ENCODE results near the gene NAA35.
"Not testable (repeated sequence)": the region's sequence is repeated elsewhere in the genome, so short reads cannot be mapped to it uniquely, and the experiment has no call there.

Gene NAA35

GRCh38 chr9:85944672-85945071, 3.7 kb downstream of the NAA35 start:
- no peak for DNase-seq (ENCODE audit: low read depth in 2 of 2)

DNA sequence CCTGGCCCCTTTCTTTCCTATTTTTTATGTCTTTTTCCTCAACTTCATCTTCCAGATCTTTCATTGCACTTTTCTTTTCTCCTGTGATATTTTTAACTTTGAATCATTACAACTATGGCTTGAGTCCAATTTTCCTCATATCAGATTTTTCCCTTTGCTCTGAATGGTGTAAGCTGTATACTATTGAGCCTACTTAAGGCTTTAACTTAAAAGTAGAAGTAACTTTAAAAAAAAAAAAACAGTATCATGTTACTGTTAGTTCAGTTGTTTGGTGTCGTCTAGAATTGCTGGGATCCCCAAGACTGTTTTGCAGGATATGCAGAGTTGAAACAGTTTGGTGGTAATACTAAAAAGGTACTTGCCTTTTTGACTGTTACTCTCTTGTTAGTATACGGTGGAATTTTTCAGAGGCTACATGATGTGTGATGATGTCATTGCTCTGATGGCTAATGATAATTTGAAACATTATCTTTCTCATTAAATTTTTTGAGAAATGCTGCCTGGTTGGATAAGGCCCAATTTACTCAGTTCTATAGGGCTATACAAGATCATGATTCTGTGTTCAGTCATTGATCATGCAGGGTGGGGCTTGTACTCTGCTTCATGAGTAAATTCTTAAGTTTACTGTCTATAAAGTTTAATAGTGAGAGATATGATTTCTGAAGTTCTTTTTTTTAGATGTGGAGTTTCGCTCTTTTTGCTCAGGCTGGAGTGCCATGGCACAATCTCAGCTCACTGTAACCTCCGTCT, 8.8 kb downstream of the NAA35 start:
- DNase-seq (ENCODE audit: low read depth in 2 of 2), result no peak

DNA sequence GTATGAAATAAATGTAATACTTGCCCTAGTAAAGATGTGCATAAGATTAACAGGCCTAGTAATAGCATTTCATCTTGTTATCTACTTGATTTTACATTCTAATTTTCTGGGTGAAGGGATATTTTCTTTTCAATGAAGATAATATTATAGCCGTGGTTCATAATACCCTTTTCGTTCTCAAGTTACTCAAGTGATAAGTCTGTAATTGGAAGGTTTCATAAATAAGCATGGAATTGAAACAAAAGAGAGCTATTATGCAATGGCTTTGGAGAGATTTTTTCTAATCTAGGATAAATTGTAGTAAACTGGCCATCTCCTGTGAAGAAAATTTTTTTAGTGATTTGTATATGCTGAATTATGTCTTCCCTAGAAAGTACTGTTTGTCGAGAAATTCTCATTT, 19.0 kb downstream of the NAA35 start:
- DNase-seq (ENCODE audit: low read depth in 2 of 2), result no peak

DNA sequence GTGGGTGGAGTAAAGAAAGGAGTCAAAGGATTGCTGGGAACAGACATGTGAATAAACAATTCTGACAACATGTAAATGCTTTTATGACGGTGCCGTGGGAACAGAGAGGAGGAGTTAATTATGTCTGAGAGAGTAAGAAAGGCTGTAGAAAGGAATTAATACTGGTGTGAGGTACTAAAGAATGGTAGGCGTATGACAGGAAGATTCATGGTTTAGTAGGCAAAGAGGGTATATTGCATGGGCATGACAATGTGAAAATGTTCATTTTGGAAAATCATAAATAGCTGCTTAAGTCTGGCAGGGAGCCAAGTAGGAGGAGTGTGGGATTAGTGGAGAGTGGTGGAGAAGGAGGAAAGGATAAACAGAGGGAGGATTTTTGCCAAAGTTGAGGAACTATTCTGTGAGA, 19.7 kb downstream of the NAA35 start:
- no peak for DNase-seq (ENCODE audit: low read depth in 2 of 2)

DNA sequence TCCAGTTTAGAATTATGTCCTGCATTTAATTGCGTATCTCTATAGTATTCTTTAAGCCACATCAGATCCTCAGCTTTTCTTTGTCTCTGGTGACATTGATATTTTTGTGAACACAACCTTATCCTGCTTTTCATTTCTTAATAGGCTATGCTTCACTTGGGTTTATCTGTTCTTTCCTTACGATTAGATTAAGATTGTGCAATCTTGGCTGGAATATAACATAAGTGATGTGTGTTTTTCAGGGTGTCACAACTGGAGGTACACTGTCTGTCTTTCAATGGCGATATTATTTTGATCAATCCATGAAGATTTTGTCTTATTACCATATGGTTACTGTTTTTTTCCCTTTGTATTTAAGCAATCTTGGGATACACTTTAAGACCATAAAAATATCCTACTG, 23.6 kb downstream of the NAA35 start:
- DNase-seq (ENCODE audit: low read depth in 2 of 2), result no peak

- DNase-seq (ENCODE audit: low read depth in 2 of 2), result no peak
These were observed 24.0 kb downstream of the NAA35 start for GRCh38 chr9:85964949-85965348.

DNA sequence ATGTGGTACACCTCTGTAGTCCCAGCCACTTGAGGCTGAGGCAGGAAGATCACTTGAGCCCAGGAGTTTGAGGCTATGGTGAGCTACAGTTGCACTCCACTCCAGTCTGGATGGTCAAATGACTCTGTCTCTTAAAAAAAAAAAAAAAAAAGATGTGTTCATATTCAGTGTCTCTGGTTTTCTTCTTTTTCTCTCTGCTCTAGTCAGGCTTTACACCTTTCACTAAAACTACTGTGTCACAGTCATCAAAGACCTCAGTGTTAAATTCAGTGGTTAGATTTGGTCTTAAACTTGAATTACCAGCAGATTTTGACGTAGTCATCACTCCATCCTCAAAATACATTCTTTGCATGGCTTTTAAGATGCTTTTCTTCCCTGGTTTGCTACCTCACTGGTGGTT, 28.8 kb downstream of the NAA35 start:
- no peak for DNase-seq (ENCODE audit: low read depth in 2 of 2)

- DNase-seq (ENCODE audit: low read depth in 2 of 2), result no peak
These were observed 30.8 kb downstream of the NAA35 start for GRCh38 chr9:85971731-85972130.

GRCh38 chr9:85973238-85973637, 32.3 kb downstream of the NAA35 start:
- no peak for DNase-seq (ENCODE audit: low read depth in 2 of 2)

DNA sequence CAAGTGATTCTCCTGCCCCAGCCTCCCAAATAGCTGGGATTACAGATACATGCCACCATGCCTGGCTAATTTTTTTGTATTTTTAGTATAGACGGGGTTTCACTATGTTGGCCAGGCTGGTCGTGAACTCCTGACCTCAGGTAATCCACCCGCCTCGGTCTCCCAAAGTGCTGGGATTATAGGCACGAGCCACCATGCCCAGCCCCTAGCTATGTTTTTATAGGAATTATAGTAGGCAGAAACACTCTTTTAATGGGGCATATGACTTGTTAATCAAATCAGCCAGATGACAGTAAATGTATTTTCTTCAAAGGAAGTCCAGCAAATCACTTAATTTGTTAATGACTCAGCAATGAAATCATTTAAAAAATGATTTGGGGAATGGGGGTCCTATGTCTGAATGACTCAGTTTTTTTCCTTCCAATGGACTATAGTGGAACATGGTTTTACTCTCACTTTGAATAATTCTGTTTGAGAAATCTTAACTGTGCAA, 33.2 kb downstream of the NAA35 start:
- DNase-seq (ENCODE audit: low read depth in 2 of 2), result not testable (repeated sequence)

GRCh38 chr9:85978496-85978895, 37.5 kb downstream of the NAA35 start:
- no peak for DNase-seq (ENCODE audit: low read depth in 2 of 2)

DNA sequence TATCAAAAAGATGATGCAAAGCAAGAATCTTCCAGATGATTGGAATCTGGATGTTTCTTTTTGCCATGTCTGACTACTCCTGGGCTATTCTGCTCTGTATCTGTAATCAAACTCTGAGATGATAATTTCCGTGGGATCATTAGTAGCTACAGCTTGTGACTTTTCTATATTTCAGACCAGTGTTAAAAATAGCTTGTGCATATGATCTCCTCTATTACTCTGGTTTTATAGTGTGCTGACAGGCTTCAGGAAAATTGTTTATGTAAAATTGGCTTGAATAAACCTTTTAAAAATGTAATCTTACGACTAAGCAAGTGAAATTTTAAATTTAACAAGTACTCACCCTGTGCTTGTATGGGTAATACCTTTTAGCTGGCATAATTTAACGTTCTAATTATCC, 40.4 kb downstream of the NAA35 start:
- no peak for DNase-seq (ENCODE audit: low read depth in 2 of 2)

GRCh38 chr9:85984457-85984856, 43.5 kb downstream of the NAA35 start:
- no peak for DNase-seq (ENCODE audit: low read depth in 2 of 2)

DNA sequence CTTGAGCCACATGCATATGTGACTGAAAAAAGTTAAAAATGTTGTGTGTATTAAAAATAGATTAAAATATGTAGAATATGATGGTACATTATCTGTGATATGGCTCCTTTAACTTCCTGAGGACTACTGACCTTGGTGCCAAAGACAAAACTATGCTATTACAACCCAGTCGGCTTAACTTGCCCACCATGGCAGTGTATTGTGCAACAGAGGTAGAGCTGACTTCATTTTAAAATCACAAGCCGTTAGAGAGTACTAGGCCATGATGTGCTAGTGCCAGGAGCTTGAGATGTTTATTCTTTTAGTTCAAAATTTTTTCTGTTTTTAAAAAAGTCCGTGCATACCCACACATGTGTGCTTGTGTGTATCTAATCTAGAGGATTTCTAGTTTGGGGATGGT, 46.3 kb downstream of the NAA35 start:
- DNase-seq (ENCODE audit: low read depth in 2 of 2), result no peak

DNA sequence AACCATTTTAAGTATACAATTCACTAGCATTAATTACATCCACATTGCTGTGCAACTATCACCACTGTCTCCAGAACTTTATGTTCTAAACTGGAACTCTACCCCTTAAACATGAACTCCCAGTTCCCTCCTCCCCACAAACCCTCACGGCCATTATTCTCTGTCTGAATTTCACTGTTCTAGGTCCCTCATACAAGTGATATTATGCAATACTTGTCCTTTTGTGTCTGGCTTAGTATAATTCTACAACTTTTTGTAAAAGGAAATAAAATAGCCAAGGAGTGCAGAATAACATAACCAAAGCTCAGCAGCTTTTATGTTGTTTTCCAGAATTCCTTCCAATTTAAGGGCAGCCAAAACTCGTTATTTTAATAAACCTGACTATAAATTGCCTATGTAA, 53.2 kb downstream of the NAA35 start:
- no peak for DNase-seq (ENCODE audit: low read depth in 2 of 2)

- DNase-seq (ENCODE audit: low read depth in 2 of 2), result no peak
These were observed 54.2 kb downstream of the NAA35 start for GRCh38 chr9:85995097-85995496.

- no peak for DNase-seq (ENCODE audit: low read depth in 2 of 2)
These were observed 54.7 kb downstream of the NAA35 start for GRCh38 chr9:85995599-85995998.

GRCh38 chr9:86005253-86005775, 64.4 kb downstream of the NAA35 start:
- no peak for DNase-seq (ENCODE audit: low read depth in 2 of 2)

GRCh38 chr9:86009133-86009532, 68.2 kb downstream of the NAA35 start:
- DNase-seq (ENCODE audit: low read depth in 2 of 2), result no peak

- DNase-seq (ENCODE audit: low read depth in 2 of 2), result no peak
These were observed 79.8 kb downstream of the NAA35 start for GRCh38 chr9:86020731-86021130.

DNA sequence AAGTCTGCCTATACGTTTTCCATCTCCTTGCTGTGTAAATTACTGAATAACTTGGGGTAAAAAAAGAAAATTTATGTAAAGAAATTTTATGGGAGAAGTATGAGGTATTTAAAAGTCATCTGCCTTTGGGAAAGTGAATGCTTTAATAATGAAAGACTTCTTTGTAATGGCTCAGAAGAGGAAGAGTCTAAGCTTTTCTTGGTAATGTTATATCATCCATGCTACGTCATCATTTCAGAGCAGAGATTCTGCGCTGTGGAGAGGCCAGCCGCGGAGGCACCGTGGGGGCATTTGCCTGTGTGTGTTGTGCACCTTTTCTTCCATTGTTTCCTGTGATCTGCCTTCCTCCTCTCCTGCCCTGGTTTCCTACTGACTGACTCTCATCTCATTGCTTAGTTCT, 80.2 kb downstream of the NAA35 start:
- DNase-seq (ENCODE audit: low read depth in 2 of 2), result no peak

DNA sequence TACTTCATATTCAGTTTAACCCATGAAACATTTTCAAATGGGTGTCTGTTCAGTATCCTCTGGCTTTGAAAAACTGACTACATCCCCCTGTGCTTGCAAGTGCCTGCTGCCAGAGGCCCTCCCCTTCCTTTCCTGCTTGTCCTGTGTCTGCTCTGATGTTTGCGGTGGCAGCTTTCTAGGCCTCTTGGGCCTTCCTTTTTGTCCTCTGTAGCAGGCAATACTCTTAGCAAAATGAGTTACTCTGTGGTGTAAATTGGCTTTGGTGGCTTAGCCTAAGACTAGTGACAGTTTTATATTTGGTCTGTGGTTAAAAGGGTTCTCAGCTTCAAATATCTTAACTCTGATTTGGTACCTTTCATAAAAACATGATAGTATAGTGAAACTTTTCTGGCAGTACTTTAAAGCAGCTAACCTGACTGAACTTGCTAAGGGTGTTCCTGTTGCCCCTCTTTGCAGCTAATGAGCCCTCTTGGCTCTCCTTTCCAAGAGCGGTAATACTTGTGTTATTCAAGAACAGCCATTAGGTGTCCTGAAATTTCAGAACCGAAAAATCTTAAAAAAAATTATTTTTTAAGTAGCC, 81.8 kb downstream of the NAA35 start:
- no peak for DNase-seq (ENCODE audit: low read depth in 2 of 2)

DNA sequence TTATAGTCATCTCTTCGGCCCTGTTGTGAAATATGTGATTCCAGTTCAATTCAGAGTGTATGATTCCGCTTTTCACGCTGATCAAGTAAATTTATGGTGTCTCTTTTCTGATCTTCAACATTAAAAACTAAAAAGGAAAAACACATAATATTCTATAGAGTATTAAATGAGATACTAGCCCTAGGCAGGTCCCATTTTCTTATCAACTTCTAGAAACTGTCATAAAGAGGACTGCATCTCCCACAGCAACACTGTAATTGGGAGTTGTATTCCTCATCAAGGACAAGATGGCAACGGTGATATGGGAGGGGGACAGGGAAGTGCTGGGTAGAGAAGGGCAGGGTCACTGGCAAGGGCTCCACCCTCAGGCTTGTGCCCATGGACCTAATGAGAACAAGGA, 86.8 kb downstream of the NAA35 start:
- DNase-seq (ENCODE audit: low read depth in 2 of 2), result no peak
